Endothelial cell of umbilical vein (primary cell): ENCODE results near the gene TRPM1. TPM values are rescaled to one million over a fixed set of nuclear protein-coding genes. Genes with fewer than 3 reads are reported as not detected.
A peak's percentile ranks its signal among the peaks of the same experiment; 100 is the strongest.

ENCODE experiments used
- BruUV-seq: library from RNA; stranded (reverse); fragments of 400-500 nt; replicated peaks from 2 replicates; lab custom pipeline; 2021; lab: Mats Ljungman, UMichigan
- CTCF ChIA-PET: fragments of 300-600, 350-600 bp; sonication (Branson Sonifier 250); formaldehyde crosslinking; loops from one replicate; lab custom pipeline; 2021; ENCODE audit warnings: antibody characterized with exemption, inconsistent platforms; lab: Charles Lee
- POLR2A ChIA-PET: fragments of 300-600, 350-600 bp; sonication (Branson Sonifier 250); formaldehyde crosslinking; loops from one replicate; lab custom pipeline; 2021; ENCODE audit warnings: antibody characterized with exemption, inconsistent platforms; lab: Charles Lee
- DNase-seq: peaks from one replicate; pipeline ENCODE4 v3.0.0-alpha.2; 2011; ENCODE audit warnings: low read depth, low spot score
- FAIRE-seq: peaks from 2 replicates; lab custom pipeline; 2011; peaks lifted over from hg19 to GRCh38; lab: Jason Lieb, UNC
- H2AFZ ChIP-seq: 2 replicates; pipeline ENCODE4 v1.6.0; 2012; ENCODE audit warnings: low read depth, low read length, control low read depth, inconsistent platforms
- H3K27ac ChIP-seq: 2 replicates; pipeline ENCODE4 v1.5.1; 2011; ENCODE audit warnings: low read depth, mild to moderate bottlenecking, control low read depth, low read length, moderate library complexity; ENCODE audit not compliant: insufficient read depth
- H3K27me3 ChIP-seq, 2 experiments: 2 replicates each; pipeline versions ENCODE4 v1.6.0 to v1.6.1; 2011; ENCODE audit warnings: low read length in 2 of 2, mixed read lengths in 1 of 2; ENCODE audit not compliant: control insufficient read depth in 2 of 2, insufficient read depth in 2 of 2
- H3K36me3 ChIP-seq, 2 experiments: 2 replicates in 1 of 2; 3 replicates in 1 of 2; pipeline ENCODE4 v1.5.1; 2011; ENCODE audit warnings: low read length in 2 of 2, mild to moderate bottlenecking in 1 of 2, moderate library complexity in 1 of 2; ENCODE audit not compliant: control insufficient read depth in 2 of 2, insufficient read depth in 2 of 2; ENCODE audit errors: extremely low read depth in 1 of 2
- H3K4me1 ChIP-seq: 3 replicates; pipeline ENCODE4 v1.5.1; 2011; ENCODE audit warnings: mild to moderate bottlenecking, low read length; ENCODE audit not compliant: control insufficient read depth, insufficient read depth; ENCODE audit errors: extremely low read depth
- H3K4me2 ChIP-seq: 2 replicates; pipeline ENCODE4 v1.6.1; 2011; ENCODE audit warnings: low read length, control low read depth, mixed read lengths; ENCODE audit not compliant: insufficient read depth
- H3K4me3 ChIP-seq, 3 experiments: fragments of 200-600 bp in 1 of 3; sonication (generic), shearing (Covaris generic) in 1 of 3; replicated peaks in 1 of 3; 2 replicates each; pipeline ENCODE4 v1.5.1; 2011 to 2016; ENCODE audit warnings: control low read depth in 3 of 3, low read length in 3 of 3, mild to moderate bottlenecking in 2 of 3, inconsistent platforms in 1 of 3, low read depth in 1 of 3, moderate library complexity in 1 of 3; ENCODE audit not compliant: insufficient read depth in 1 of 3
- H3K79me2 ChIP-seq: 2 replicates; pipeline ENCODE4 v1.6.0; 2012; ENCODE audit warnings: low read length, inconsistent platforms; ENCODE audit not compliant: control insufficient read depth, insufficient read depth
- H3K9ac ChIP-seq: replicated peaks from 2 replicates; pipeline ENCODE3; 2011; ENCODE audit warnings: low read length, control low read depth; ENCODE audit not compliant: insufficient read depth; ENCODE audit errors: extremely low read depth
- H3K9me1 ChIP-seq: replicated peaks from 3 replicates; pipeline ENCODE4 v1.6.0; 2011; ENCODE audit warnings: mild to moderate bottlenecking, low read length; ENCODE audit not compliant: control insufficient read depth, insufficient read depth; ENCODE audit errors: extremely low read depth
- H3K9me3 ChIP-seq: replicated peaks from 2 replicates; pipeline ENCODE4 v1.5.1; 2012; ENCODE audit warnings: low read length, inconsistent platforms; ENCODE audit not compliant: control insufficient read depth, insufficient read depth
- H4K20me1 ChIP-seq: replicated peaks from 2 replicates; pipeline ENCODE3; 2011; ENCODE audit warnings: mild to moderate bottlenecking, low read length; ENCODE audit not compliant: control insufficient read depth, insufficient read depth; ENCODE audit errors: extremely low read depth
- CTCF ChIP-seq, 2 donors: IDR thresholded peaks; 1 replicate in 1 of 2; 2 replicates in 1 of 2; pipeline ENCODE4 v1.5.1; 2011; ENCODE audit warnings: low read length in 2 of 2, mild to moderate bottlenecking in 2 of 2, moderate library complexity in 2 of 2, control low read depth in 1 of 2, inconsistent platforms in 1 of 2, low read depth in 1 of 2; ENCODE audit not compliant: insufficient read depth in 1 of 2; ENCODE audit errors: extremely low read depth in 1 of 2
- EZH2 ChIP-seq: IDR thresholded peaks from 2 replicates; pipeline ENCODE4 v1.6.1; 2012; ENCODE audit warnings: borderline replicate concordance, low read depth, mild to moderate bottlenecking, moderate library complexity, low read length, inconsistent platforms; ENCODE audit not compliant: severe bottlenecking
- FOS ChIP-seq: IDR thresholded peaks from 2 replicates; pipeline ENCODE4 v1.6.1; 2011; ENCODE audit warnings: mild to moderate bottlenecking, low read length, moderate library complexity, borderline replicate concordance; ENCODE audit not compliant: insufficient read depth
- GATA2 ChIP-seq: IDR thresholded peaks from 2 replicates; pipeline ENCODE4 v1.7.0; 2011; ENCODE audit warnings: low read depth, mild to moderate bottlenecking, moderate library complexity, mixed read lengths, low read length; ENCODE audit not compliant: insufficient read length, insufficient read depth
- JUN ChIP-seq: IDR thresholded peaks from 2 replicates; pipeline ENCODE4 v1.6.1; 2011; ENCODE audit warnings: borderline replicate concordance, low read depth; ENCODE audit not compliant: insufficient read length, insufficient read depth
- MYC ChIP-seq: IDR thresholded peaks from one replicate; pipeline ENCODE4 v1.6.1; 2011; ENCODE audit warnings: mild to moderate bottlenecking, low read depth, low read length
- POLR2A ChIP-seq: IDR thresholded peaks from 2 replicates; pipeline ENCODE4 v1.6.1; 2012; ENCODE audit warnings: low read depth, mild to moderate bottlenecking, control low read depth, low read length
- POLR2AphosphoS5 ChIP-seq: IDR thresholded peaks from 2 replicates; pipeline ENCODE4 v1.6.1; 2012; ENCODE audit warnings: low read depth, mild to moderate bottlenecking, control low read depth, low read length, moderate library complexity; ENCODE audit not compliant: insufficient read depth
- dilution Hi-C: fragments of 300-500 bp; cut with MboI; formaldehyde crosslinking; loops from one replicate; pipeline ENCODE4 v1.15.0; 2019; ENCODE audit warnings: low sequenced_read_pairs; ENCODE audit not compliant: extremely low pct_ligation_motif_present
- intact Hi-C: fragments of 100-400 bp; cut with micrococcal nuclease; formaldehyde crosslinking; loops from one replicate; pipeline ENCODE4 v1.10.0; 2022
- polyA plus RNA-seq, 4 experiments: library from polyadenylated mRNA; depleted of rRNA in 3 of 4; stranded (reverse) in 3 of 4; unstranded in 1 of 4; fragments of >200 nt; gene quantifications; 2 replicates each; pipeline versions ENCODE4 v1.2.1 to v1.2.3, GENCODE V29; 2011 to 2012; ENCODE audit warnings: missing spikeins in 1 of 4
- total RNA-seq: library from RNA; stranded (reverse); gene quantifications from 2 replicates; pipeline ENCODE4 v1.2.3, GENCODE V29; 2021
- TF ChIP-seq, protein P1 (sequence below): IDR thresholded peaks from 2 replicates; pipeline ENCODE4 v1.6.1; 2011; ENCODE audit not compliant: insufficient read depth, insufficient read length

TRPM1 gene
- total and polyA plus RNA-seq, 2 donors (not counting 3 experiments of a cell fraction or from before 2014, with no cell fraction given): 0.19 TPM; not detected in 1

DNA sequence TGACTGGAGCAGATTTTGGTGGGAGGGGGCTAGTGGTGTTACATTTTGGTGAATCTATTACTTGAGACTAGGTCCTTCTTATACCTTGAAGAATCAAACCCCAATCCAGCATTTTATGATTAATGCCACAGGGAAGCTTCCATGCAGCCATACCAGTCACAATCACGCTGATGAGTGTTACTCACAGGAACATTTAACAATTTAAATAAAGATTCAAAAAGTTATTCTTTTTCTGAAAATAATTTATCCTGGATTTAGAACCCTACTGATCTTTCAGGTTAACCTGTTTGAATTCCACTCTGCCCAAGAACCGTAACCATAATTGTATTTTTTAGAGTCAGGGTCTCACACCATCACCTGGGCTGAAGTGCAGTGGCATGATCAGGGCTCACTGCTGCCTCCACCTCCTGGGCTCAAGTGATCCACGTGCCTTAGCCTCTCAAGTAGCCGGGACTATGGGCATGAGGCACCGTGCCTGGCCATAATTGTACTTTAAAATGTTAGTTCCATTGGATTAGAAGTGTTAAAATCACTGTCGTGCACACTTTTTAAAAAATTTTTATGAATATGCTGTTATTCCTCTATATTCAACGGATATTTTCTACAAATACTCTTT, 109.2 kb downstream of the TRPM1 start:
- peaks cover 33% of the 10 kb centered on the region for H3K79me2 ChIP-seq
- H3K4me3 ChIP-seq: peak overlapping the region; percentile 14 to 96 (median 91)
- DNase-seq: no peak
- no peaks in the 10 kb centered on the region for H4K20me1 ChIP-seq
- H3K4me1 ChIP-seq: peaks cover 23% of the 10 kb centered on the region
- peak overlapping the region; percentile 88 for H3K27ac ChIP-seq
- no peak for TF ChIP-seq POLR2A
- no peak for TF ChIP-seq CTCF (IDR thresholded peaks at IDR 0.05; ENCODE audit: extremely low read depth in 1 of 2, insufficient read depth in 1 of 2, low read depth in 1 of 2, low read length in 2 of 2)
- TF ChIP-seq, protein P1, sequence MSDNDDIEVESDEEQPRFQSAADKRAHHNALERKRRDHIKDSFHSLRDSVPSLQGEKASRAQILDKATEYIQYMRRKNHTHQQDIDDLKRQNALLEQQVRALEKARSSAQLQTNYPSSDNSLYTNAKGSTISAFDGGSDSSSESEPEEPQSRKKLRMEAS: no peak
- no peak for TF ChIP-seq GATA2
- TF ChIP-seq MYC: no peak
- TF ChIP-seq EZH2: no peak
- TF ChIP-seq POLR2AphosphoS5: no peak
- no peak for TF ChIP-seq FOS
- no peak for TF ChIP-seq JUN
- H3K4me2 ChIP-seq: peak overlapping the region; percentile 68
- FAIRE-seq: peak; percentile 12
- ChIA-PET CTCF (interaction anchor here (0.7 to 13.6 kb wide), 6 partner anchors 12 to 136 kb away, joined by 3 to 175 read pairs (median 4); no protein-coding TSS in a partner anchor), POLR2A (interaction anchor here (0.7 to 2.9 kb wide), 6 partner anchors 21 to 136 kb away, joined by 3 to 9 read pairs (median 6); no protein-coding TSS in a partner anchor)
- intact Hi-C loops: loop anchor here (1.0 kb wide), 1 partner anchor 41 kb away; no protein-coding TSS in a partner anchor
- no peaks in the 10 kb centered on the region for H3K9me3 ChIP-seq
- dilution Hi-C loops: no loop called here
- H3K27me3 ChIP-seq: no peaks in the 10 kb centered on the region
- H3K9me1 ChIP-seq: no peaks in the 10 kb centered on the region
- H2AFZ ChIP-seq: peak overlapping the region; percentile 89
- H3K9ac ChIP-seq: peak overlapping the region; percentile 92
- H3K36me3 ChIP-seq: no peaks in the 10 kb centered on the region
- no TSS peak for BruUV-seq
